ENCODE results near the gene SORL1. TPM values are rescaled to one million over a fixed set of nuclear protein-coding genes. Genes with fewer than 3 reads are reported as not detected.

The SORL1 gene
- total and polyA plus RNA-seq, 2 of the 13 experiments (the other 11 are each of a cell fraction or from before 2014, with no cell fraction given) = 21.3 to 148 TPM

DNA sequence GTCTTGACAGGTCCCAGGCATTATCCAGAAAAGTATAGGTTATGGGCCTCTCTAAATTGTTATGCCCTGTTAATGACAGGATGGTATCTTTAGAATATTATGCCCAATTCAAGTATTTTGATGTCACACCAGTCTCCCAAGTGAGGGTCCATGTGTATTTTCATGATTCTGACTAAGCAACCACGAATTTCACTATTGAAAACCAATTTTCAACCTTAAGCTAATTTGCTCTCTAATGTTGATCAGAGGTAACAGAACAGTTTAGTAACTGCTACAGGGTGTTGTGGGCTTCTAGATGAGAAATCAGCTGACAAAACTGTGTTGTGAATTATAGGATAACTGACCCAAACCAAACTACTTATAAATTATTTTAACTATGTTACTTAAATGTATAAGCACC lies 48.6 kb downstream of the SORL1 start:
- Histone ChIP-seq H2AFZ (ENCODE audit: low read length) (no peak overlapping the region), H3K36me3 (replicated peaks in 1 of 2; ENCODE audit: control insufficient read depth in 1 of 2, insufficient read depth in 2 of 2, low read length in 2 of 2) (peaks cover 19 to 66% of the 10 kb centered on the region in 2 experiments), H3K27me3 (ENCODE audit: control insufficient read depth in 1 of 2, insufficient read depth in 2 of 2, low read length in 2 of 2) (no peaks in the 10 kb centered on the region), H3K27ac (ENCODE audit: extremely low read length, insufficient read depth, low read length) (no peak overlapping the region), H4K20me1 (ENCODE audit: insufficient read depth, low read length) (no peaks in the 10 kb centered on the region; the same call in 1 of the 2 replicates), H3K4me2 (ENCODE audit: low read depth, low read length) (no peak overlapping the region), H3K79me2 (ENCODE audit: insufficient read depth, low read length) (no peaks in the 10 kb centered on the region), H3K9ac (ENCODE audit: insufficient read depth, low read depth, low read length) (no peak overlapping the region), H3K9me3 (ENCODE audit: low read length) (no peaks in the 10 kb centered on the region), H3K4me1 (ENCODE audit: insufficient read depth, low read length) (no peaks in the 10 kb centered on the region), H3K4me3 (replicated peaks in 1 of 3; ENCODE audit: insufficient read depth in 1 of 3, low read depth in 2 of 3, low read length in 3 of 3) (no peak overlapping the region)
- intact Hi-C loops (cut with micrococcal nuclease; ENCODE audit: unreplicated experiment) = no loop called here
- 77% methylated on average over 1 of the region's 1 CpG for WGBS (ENCODE audit: low lambda C conversion rate)
- POLR2A ChIA-PET = no interaction called here
- DNase-seq (ENCODE audit: low spot score) (no peak), ATAC-seq (no peak), FAIRE-seq (no peak)
- CTCF ChIA-PET (ENCODE audit: low intra/inter-chr PET ratio, low total read pairs) = no interaction called here
- no TSS peak for BruUV-seq (replicated peaks)
- in situ Hi-C loops (cut with HindIII; ENCODE audit: extremely low pct_ligation_motif_present, low pct_unique_long_range_greater_than_20kb) = no loop called here
- no peak for TF ChIP-seq EED (CRISPR knock-in tag; IDR thresholded peaks at IDR 0.05)
- no peak for TF ChIP-seq KLF15 (CRISPR knock-in tag; IDR thresholded peaks at IDR 0.05; ENCODE audit: borderline replicate concordance)
- TF ChIP-seq ZMYM2 (CRISPR knock-in tag; IDR thresholded peaks at IDR 0.05) = no peak
- no peak for TF ChIP-seq ZNF737 (CRISPR knock-in tag; IDR thresholded peaks at IDR 0.05; ENCODE audit: borderline replicate concordance)
- no peak for TF ChIP-seq AHR (CRISPR knock-in tag; IDR thresholded peaks at IDR 0.05)
- no peak for TF ChIP-seq TOE1 (CRISPR knock-in tag; IDR thresholded peaks at IDR 0.05)
- TF ChIP-seq IKZF4 (CRISPR knock-in tag; IDR thresholded peaks at IDR 0.05; ENCODE audit: borderline replicate concordance, low read depth, not compliant biosample characterization) = no peak
- TF ChIP-seq ZNF382 (CRISPR knock-in tag; IDR thresholded peaks at IDR 0.05; ENCODE audit: borderline replicate concordance) = no peak
- no peak for TF ChIP-seq TAF15 (IDR thresholded peaks at IDR 0.05; ENCODE audit: low read depth, low read length, poor library complexity, severe bottlenecking)
- no peak for TF ChIP-seq PREB (CRISPR knock-in tag; IDR thresholded peaks at IDR 0.05)
- no peak for TF ChIP-seq ZNF574 (CRISPR knock-in tag; IDR thresholded peaks at IDR 0.05)
- no peak for TF ChIP-seq CERS6 (CRISPR knock-in tag; IDR thresholded peaks at IDR 0.05)
- TF ChIP-seq ZBTB10 (CRISPR knock-in tag; IDR thresholded peaks at IDR 0.05; ENCODE audit: borderline replicate concordance) = no peak

Data from HepG2 (cell line).